Measurements from ENCODE around the gene SELL. TPM values are rescaled to one million over a fixed set of nuclear protein-coding genes. Genes with fewer than 3 reads are reported as not detected.

Gene SELL
- polyA plus RNA-seq, 4 donors, result 1.1 to 1.8 (median 1.6) TPM

GRCh38 chr1:169648709-169649108 is 62.7 kb downstream of the SELL start:
- no peaks in the 10 kb centered on the region for H3K36me3 ChIP-seq (ENCODE audit: control insufficient read depth in 3 of 3, insufficient read depth in 2 of 3, low read depth in 1 of 3, low read length in 3 of 3)
- peaks cover 0 to 3% (median 0%) of the 10 kb centered on the region in 3 donors for H3K27me3 ChIP-seq (ENCODE audit: control insufficient read depth in 3 of 3, insufficient read depth in 3 of 3, low read length in 3 of 3)
- no peaks in the 10 kb centered on the region for H3K9me3 ChIP-seq (ENCODE audit: control insufficient read depth in 2 of 2, insufficient read depth in 1 of 2, low read depth in 1 of 2, low read length in 1 of 2)
- H3K27ac ChIP-seq (ENCODE audit: low read depth in 1 of 3, low read length in 2 of 3), result no peak overlapping the region
- DNase-seq, result no peak
- H3K4me3 ChIP-seq (ENCODE audit: low read depth in 1 of 3, low read length in 3 of 3), result no peak overlapping the region
- no peak for FAIRE-seq
- WGBS, 3 donors, result 36 to 58% (median 42%) methylated on average over 1 of the region's 1 CpG
- no peaks in the 10 kb centered on the region for H3K4me1 ChIP-seq (ENCODE audit: control insufficient read depth in 3 of 3, insufficient read depth in 2 of 3, low read depth in 1 of 3, low read length in 2 of 3)

GRCh38 chr1:169648187-169648586 is 63.2 kb downstream of the SELL start:
- no peak for FAIRE-seq
- Histone ChIP-seq H3K4me3 (ENCODE audit: low read depth in 1 of 3, low read length in 3 of 3) (no peak overlapping the region), H3K27ac (ENCODE audit: low read depth in 1 of 3, low read length in 2 of 3) (no peak overlapping the region), H3K9me3 (ENCODE audit: control insufficient read depth in 2 of 2, insufficient read depth in 1 of 2, low read depth in 1 of 2, low read length in 1 of 2) (no peaks in the 10 kb centered on the region), H3K36me3 (ENCODE audit: control insufficient read depth in 3 of 3, insufficient read depth in 2 of 3, low read depth in 1 of 3, low read length in 3 of 3) (no peaks in the 10 kb centered on the region), H3K27me3 (ENCODE audit: control insufficient read depth in 3 of 3, insufficient read depth in 3 of 3, low read length in 3 of 3) (peaks cover 0 to 3% (median 0%) of the 10 kb centered on the region in 3 donors), H3K4me1 (ENCODE audit: control insufficient read depth in 3 of 3, insufficient read depth in 2 of 3, low read depth in 1 of 3, low read length in 2 of 3) (no peaks in the 10 kb centered on the region)
- DNase-seq, result no peak
- WGBS, 3 donors, result 62 to 74% (median 74%) methylated on average over 2 of the region's 2 CpGs

GRCh38 chr1:169647512-169647911 is 63.9 kb downstream of the SELL start:
- no peaks in the 10 kb centered on the region for H3K9me3 ChIP-seq (ENCODE audit: control insufficient read depth in 2 of 2, insufficient read depth in 1 of 2, low read depth in 1 of 2, low read length in 1 of 2)
- H3K27ac ChIP-seq (ENCODE audit: low read depth in 1 of 3, low read length in 2 of 3), result no peak overlapping the region
- no peaks in the 10 kb centered on the region for H3K36me3 ChIP-seq (ENCODE audit: control insufficient read depth in 3 of 3, insufficient read depth in 2 of 3, low read depth in 1 of 3, low read length in 3 of 3)
- H3K4me1 ChIP-seq (ENCODE audit: control insufficient read depth in 3 of 3, insufficient read depth in 2 of 3, low read depth in 1 of 3, low read length in 2 of 3), result no peaks in the 10 kb centered on the region
- H3K27me3 ChIP-seq (ENCODE audit: control insufficient read depth in 3 of 3, insufficient read depth in 3 of 3, low read length in 3 of 3), result peaks cover 0 to 3% (median 0%) of the 10 kb centered on the region in 3 donors
- no peak overlapping the region for H3K4me3 ChIP-seq (ENCODE audit: low read depth in 1 of 3, low read length in 3 of 3)
- FAIRE-seq, result no peak
- DNase-seq, result no peak

GRCh38 chr1:169644297-169644696 is 67.1 kb downstream of the SELL start:
- peaks cover 0 to 5% (median 0%) of the 10 kb centered on the region in 3 donors for H3K27me3 ChIP-seq (ENCODE audit: control insufficient read depth in 3 of 3, insufficient read depth in 3 of 3, low read length in 3 of 3)
- H3K36me3 ChIP-seq (ENCODE audit: control insufficient read depth in 3 of 3, insufficient read depth in 2 of 3, low read depth in 1 of 3, low read length in 3 of 3), result no peaks in the 10 kb centered on the region
- no peaks in the 10 kb centered on the region for H3K9me3 ChIP-seq (ENCODE audit: control insufficient read depth in 2 of 2, insufficient read depth in 1 of 2, low read depth in 1 of 2, low read length in 1 of 2)
- DNase-seq (no peak), FAIRE-seq (no peak)
- no peak overlapping the region for H3K4me3 ChIP-seq (ENCODE audit: low read depth in 1 of 3, low read length in 3 of 3)
- no peaks in the 10 kb centered on the region for H3K4me1 ChIP-seq (ENCODE audit: control insufficient read depth in 3 of 3, insufficient read depth in 2 of 3, low read depth in 1 of 3, low read length in 2 of 3)
- no peak overlapping the region for H3K27ac ChIP-seq (ENCODE audit: low read depth in 1 of 3, low read length in 2 of 3)
- WGBS, 3 donors, result 40 to 64% (median 51%) methylated on average over 3 of the region's 3 CpGs

Other genes with a start within 250 kb of the SELL start
- 10 to 100 TPM in 2 of 4 donors, 1 to 10 TPM in 2; 1.9 to 14.8 (median 9.3) TPM for gene SLC19A2, start 225.7 kb downstream of the SELL start, polyA plus RNA-seq
- 1 to 10 TPM in 1 of 4 donors, under 1 TPM in 2, not detected in 1; under 0.01 to 2.5 (median 0.36) TPM for gene F5, start 125.1 kb downstream of the SELL start, polyA plus RNA-seq
- gene SELP, start 81.5 kb downstream of the SELL start, polyA plus RNA-seq, result 1 to 10 TPM in 2 of 4 donors, under 1 TPM in 1, not detected in 1; 0.27 to 9.1 (median 1.4) TPM
- 1 to 10 TPM in 2 of 4 donors, under 1 TPM in 2; 0.22 to 3.1 (median 0.93) TPM for gene SELE, start 22.5 kb upstream of the SELL start, polyA plus RNA-seq
- gene METTL18, start 83.3 kb upstream of the SELL start, polyA plus RNA-seq, result 10 to 100 TPM in 1 of 4 donors, 1 to 10 TPM in 3; 6.5 to 10.7 (median 7.5) TPM
- gene SCYL3, start 182.3 kb upstream of the SELL start, polyA plus RNA-seq, result 10 to 100 TPM in 1 of 4 donors, 1 to 10 TPM in 3; 4.4 to 15.3 (median 5.7) TPM

Data from small intestine (tissue), 7 donors.